Gastrocnemius medialis (tissue), 4 donors: Measurements from ENCODE around the gene COQ2.

Source experiments
- POLR2A ChIP-seq, 2 donors: fragments of 450-650 bp; IDR thresholded peaks; one replicate each; pipeline ENCODE4 v1.6.1; 2017; ENCODE audit warnings: antibody characterized with exemption in 2 of 2, mild to moderate bottlenecking in 2 of 2, moderate library complexity in 2 of 2
- TF ChIP-seq, protein P1 (sequence below), 5 experiments: fragments of 450-650 bp in 3 of 5; fragments of 200-600 bp in 2 of 5; sonication (generic) in 2 of 5; IDR thresholded peaks in 4 of 5; conservative IDR thresholded peaks in 1 of 5; 1 replicate in 4 of 5; 2 replicates in 1 of 5; pipeline ENCODE4 v1.5.1; 2016 to 2019; ENCODE audit warnings: antibody characterized with exemption in 5 of 5, mild to moderate bottlenecking in 3 of 5, moderate library complexity in 3 of 5

GRCh38 chr4:83272900-83273299 lies 11.7 kb downstream of the COQ2 start:
- TF ChIP-seq, protein P1, sequence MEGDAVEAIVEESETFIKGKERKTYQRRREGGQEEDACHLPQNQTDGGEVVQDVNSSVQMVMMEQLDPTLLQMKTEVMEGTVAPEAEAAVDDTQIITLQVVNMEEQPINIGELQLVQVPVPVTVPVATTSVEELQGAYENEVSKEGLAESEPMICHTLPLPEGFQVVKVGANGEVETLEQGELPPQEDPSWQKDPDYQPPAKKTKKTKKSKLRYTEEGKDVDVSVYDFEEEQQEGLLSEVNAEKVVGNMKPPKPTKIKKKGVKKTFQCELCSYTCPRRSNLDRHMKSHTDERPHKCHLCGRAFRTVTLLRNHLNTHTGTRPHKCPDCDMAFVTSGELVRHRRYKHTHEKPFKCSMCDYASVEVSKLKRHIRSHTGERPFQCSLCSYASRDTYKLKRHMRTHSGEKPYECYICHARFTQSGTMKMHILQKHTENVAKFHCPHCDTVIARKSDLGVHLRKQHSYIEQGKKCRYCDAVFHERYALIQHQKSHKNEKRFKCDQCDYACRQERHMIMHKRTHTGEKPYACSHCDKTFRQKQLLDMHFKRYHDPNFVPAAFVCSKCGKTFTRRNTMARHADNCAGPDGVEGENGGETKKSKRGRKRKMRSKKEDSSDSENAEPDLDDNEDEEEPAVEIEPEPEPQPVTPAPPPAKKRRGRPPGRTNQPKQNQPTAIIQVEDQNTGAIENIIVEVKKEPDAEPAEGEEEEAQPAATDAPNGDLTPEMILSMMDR (IDR thresholded peaks at IDR 0.05 in 4 of 5, conservative IDR thresholded peaks at IDR 0.05 in 1 of 5): no peak
- no peak for TF ChIP-seq POLR2A (IDR thresholded peaks at IDR 0.05)
